ENCODE measurements around the gene ZFP57. TPM values are rescaled to one million over a fixed set of nuclear protein-coding genes. Genes with fewer than 3 reads are reported as not detected.

Gene ZFP57
- polyA plus RNA-seq, 1 donor (not counting 4 experiments of a cell fraction or from before 2014, with no cell fraction given): 17.4 TPM

DNA sequence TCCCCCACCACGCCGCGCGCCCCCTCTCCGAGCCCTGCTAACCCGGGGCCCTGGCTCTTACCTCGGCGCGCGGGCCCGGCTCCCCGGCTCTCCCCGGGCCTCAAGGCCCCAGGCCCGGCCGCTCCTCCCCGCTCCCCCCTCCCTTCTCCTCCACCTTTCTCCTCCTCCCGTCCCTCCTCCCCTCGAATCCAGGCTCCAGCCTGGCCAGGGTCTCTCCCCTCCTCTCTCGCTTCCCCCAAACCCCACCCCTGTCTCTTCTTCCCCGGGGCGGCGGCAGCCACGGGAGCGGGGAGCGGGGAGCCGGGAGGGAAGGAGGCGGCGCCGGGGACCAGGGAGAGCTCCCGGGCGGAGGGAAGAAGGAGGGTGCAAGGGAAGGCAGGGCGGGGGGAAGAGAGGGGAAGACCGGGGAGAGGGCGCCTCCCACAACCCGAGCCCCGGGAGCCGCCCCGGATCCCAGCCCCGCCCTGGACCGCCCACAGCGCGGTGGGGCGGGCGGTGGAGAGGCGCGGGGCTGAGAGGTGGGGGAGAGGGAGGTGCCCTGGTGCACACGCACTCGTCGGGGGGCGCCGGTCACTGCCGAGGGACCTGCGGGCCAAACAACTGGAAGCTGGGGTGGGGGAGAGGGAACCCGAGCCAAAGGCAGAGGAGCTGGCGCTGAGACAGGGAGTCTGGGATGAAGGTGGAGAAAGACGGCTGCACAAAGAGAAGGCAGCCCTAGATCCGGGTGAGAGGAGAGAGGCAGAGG lies 48.0 kb downstream of the ZFP57 start, which contains the start of gene GABBR1:
GABBR1 (minus strand) TSS at position 395 of the 745 bp plus-strand sequence. CDS start 798 bp downstream, outside the sequence.
- TF ChIP-seq EZH2 (IDR thresholded peaks at IDR 0.05; ENCODE audit: low read length) (no peak), CTCF (optimal IDR thresholded peaks at IDR 0.05 in 1 of 3, IDR thresholded peaks at IDR 0.05 in 1 of 3, conservative IDR thresholded peaks at IDR 0.05 in 1 of 3; ENCODE audit: extremely low read depth in 1 of 3, insufficient read depth in 2 of 3, low read length in 3 of 3) (no peak)
- peak within 1 kb of the TSS; percentile 57 to 83 (median 69) for H3K4me3 ChIP-seq (ENCODE audit: control insufficient read depth in 2 of 3, extremely low read depth in 1 of 3, insufficient read depth in 2 of 3, low read depth in 1 of 3, low read length in 3 of 3)
- peak within 1 kb of the TSS; percentile 95 for H3K4me2 ChIP-seq (ENCODE audit: control insufficient read depth, extremely low read depth, insufficient read depth, low read depth, low read length)
- dilution Hi-C loops (cut with MboI; ENCODE audit: extremely low pct_ligation_motif_present, low sequenced_read_pairs): no loop called here
- no peaks in the 10 kb centered on the region for H3K9me1 ChIP-seq (ENCODE audit: control insufficient read depth, extremely low read depth, insufficient read depth, low read length)
- no peaks in the 10 kb centered on the region for H3K27me3 ChIP-seq (ENCODE audit: control insufficient read depth, extremely low read depth, insufficient read depth, low read length)
- no peak within 1 kb of the TSS for H3K27ac ChIP-seq (ENCODE audit: control insufficient read depth, insufficient read depth, low read length)
- peaks cover 0 to 2% of the 10 kb centered on the region in 2 experiments for H3K36me3 ChIP-seq (ENCODE audit: control insufficient read depth in 2 of 2, extremely low read depth in 1 of 2, insufficient read depth in 2 of 2, low read length in 2 of 2)
- H3K4me1 ChIP-seq (ENCODE audit: control insufficient read depth, extremely low read depth, insufficient read depth, low read length): peaks cover 20% of the 10 kb centered on the region
- H4K20me1 ChIP-seq (ENCODE audit: control insufficient read depth, extremely low read depth, insufficient read depth, low read length): no peaks in the 10 kb centered on the region
- no peaks in the 10 kb centered on the region for H3K9me3 ChIP-seq (ENCODE audit: control insufficient read depth, low read depth, low read length)
- peak within 1 kb of the TSS; percentile 93 for H2AFZ ChIP-seq (ENCODE audit: control insufficient read depth, low read length)
- peaks cover 4% of the 10 kb centered on the region for H3K79me2 ChIP-seq (ENCODE audit: control insufficient read depth, insufficient read depth, low read length)
- DNase-seq (ENCODE audit: low read depth, low spot score) (no peak), FAIRE-seq (no peak)
- H3K9ac ChIP-seq (ENCODE audit: control insufficient read depth, extremely low read depth, insufficient read depth, low read length): peak within 1 kb of the TSS; percentile 56

DNA sequence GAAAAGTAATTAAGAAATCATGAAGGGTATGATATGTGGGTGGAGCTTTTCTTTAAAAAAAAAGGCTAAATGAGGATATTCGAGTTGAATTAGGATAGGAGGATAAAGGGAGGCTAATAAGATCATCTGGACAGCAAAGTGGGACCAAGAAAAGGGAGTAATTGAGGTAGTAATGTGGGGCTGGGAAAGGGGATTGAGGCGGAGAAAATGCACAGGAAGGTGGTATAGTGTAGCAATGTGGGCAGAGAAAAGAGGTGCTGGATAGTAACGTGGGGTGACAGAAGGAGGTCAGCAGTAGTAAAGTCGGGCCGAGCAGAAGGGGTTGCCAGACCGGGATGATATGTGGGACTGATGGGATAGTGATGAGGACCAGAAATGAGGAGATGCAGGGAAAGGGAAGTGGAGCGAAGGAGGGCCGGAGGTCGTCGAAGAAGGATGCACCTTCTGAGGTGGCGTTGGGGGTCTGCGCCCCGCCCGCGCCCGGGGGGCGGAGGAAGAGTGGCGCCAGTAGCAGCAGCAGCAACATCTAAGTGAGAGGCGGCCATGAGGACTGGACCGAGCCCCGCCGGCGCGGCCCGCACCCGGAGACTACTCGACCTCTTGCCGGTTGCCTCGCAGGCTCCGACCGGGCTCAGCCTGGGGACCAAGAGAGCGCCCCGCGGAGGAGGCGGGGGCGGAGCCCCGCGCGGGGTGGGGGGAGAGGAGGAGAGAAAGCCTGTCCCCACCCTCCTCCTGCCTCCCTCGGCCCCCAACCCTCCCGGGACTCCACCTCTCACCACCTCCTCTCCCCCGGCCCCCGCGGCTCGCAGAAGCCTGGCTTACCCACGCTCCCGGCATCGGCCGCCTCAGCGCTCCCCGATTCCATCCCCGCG lies 48.9 kb downstream of the ZFP57 start:
- no peak overlapping the region for H3K27ac ChIP-seq (ENCODE audit: control insufficient read depth, insufficient read depth, low read length)
- H3K79me2 ChIP-seq (ENCODE audit: control insufficient read depth, insufficient read depth, low read length): peaks cover 4% of the 10 kb centered on the region
- no peaks in the 10 kb centered on the region for H3K27me3 ChIP-seq (ENCODE audit: control insufficient read depth, extremely low read depth, insufficient read depth, low read length)
- peaks cover 0 to 2% of the 10 kb centered on the region in 2 experiments for H3K36me3 ChIP-seq (ENCODE audit: control insufficient read depth in 2 of 2, extremely low read depth in 1 of 2, insufficient read depth in 2 of 2, low read length in 2 of 2)
- peaks cover 20% of the 10 kb centered on the region for H3K4me1 ChIP-seq (ENCODE audit: control insufficient read depth, extremely low read depth, insufficient read depth, low read length)
- H3K9ac ChIP-seq (ENCODE audit: control insufficient read depth, extremely low read depth, insufficient read depth, low read length): peak overlapping the region; percentile 56
- no peaks in the 10 kb centered on the region for H4K20me1 ChIP-seq (ENCODE audit: control insufficient read depth, extremely low read depth, insufficient read depth, low read length)
- H2AFZ ChIP-seq (ENCODE audit: control insufficient read depth, low read length): peak overlapping the region; percentile 37
- no peaks in the 10 kb centered on the region for H3K9me1 ChIP-seq (ENCODE audit: control insufficient read depth, extremely low read depth, insufficient read depth, low read length)
- dilution Hi-C loops (cut with MboI; ENCODE audit: extremely low pct_ligation_motif_present, low sequenced_read_pairs): no loop called here
- FAIRE-seq: no peak
- DNase-seq (ENCODE audit: low read depth, low spot score): no peak
- no peak for TF ChIP-seq EZH2 (IDR thresholded peaks at IDR 0.05; ENCODE audit: low read length)
- TF ChIP-seq CTCF (optimal IDR thresholded peaks at IDR 0.05 in 1 of 3, IDR thresholded peaks at IDR 0.05 in 1 of 3, conservative IDR thresholded peaks at IDR 0.05 in 1 of 3; ENCODE audit: extremely low read depth in 1 of 3, insufficient read depth in 2 of 3, low read length in 3 of 3): no peak
- peak overlapping the region; percentile 57 to 83 (median 69) for H3K4me3 ChIP-seq (ENCODE audit: control insufficient read depth in 2 of 3, extremely low read depth in 1 of 3, insufficient read depth in 2 of 3, low read depth in 1 of 3, low read length in 3 of 3)
- H3K9me3 ChIP-seq (ENCODE audit: control insufficient read depth, low read depth, low read length): no peaks in the 10 kb centered on the region
- H3K4me2 ChIP-seq (ENCODE audit: control insufficient read depth, extremely low read depth, insufficient read depth, low read depth, low read length): peak overlapping the region; percentile 85
